Measurements from ENCODE around the gene PCNX1. TPM values are rescaled to one million over a fixed set of nuclear protein-coding genes. Genes with fewer than 3 reads are reported as not detected.

The PCNX1 gene
- polyA plus RNA-seq, 3 donors = 3.6 to 14.7 (median 8.2) TPM

GRCh38 chr14:71148627-71149026 lies 241.4 kb downstream of the PCNX1 start:
- WGBS, 3 donors = 69 to 94% (median 72%) methylated on average over 3 of the region's 3 CpGs

GRCh38 chr14:71150737-71151136 lies 243.5 kb downstream of the PCNX1 start:
- 50 to 66% (median 63%) methylated on average over 5 of the region's 5 CpGs for WGBS, 3 donors

More at GRCh38 chr14:71148627-71149026, 241.4 kb downstream of the PCNX1 start:
- H3K27ac ChIP-seq (ENCODE audit: low read depth, low read length) = no peak overlapping the region

GRCh38 chr14:71155743-71156142 lies 248.5 kb downstream of the PCNX1 start:
- WGBS, 3 donors = 75 to 83% (median 79%) methylated on average over 4 of the region's 5 CpGs
- no peak overlapping the region for H3K27ac ChIP-seq (ENCODE audit: low read depth, low read length)

More at GRCh38 chr14:71150737-71151136, 243.5 kb downstream of the PCNX1 start:
- no peak overlapping the region for H3K27ac ChIP-seq (ENCODE audit: low read depth, low read length)

- no peak overlapping the region for H3K27ac ChIP-seq (ENCODE audit: low read depth, low read length)
- 59 to 85% (median 78%) methylated on average over 6 of the region's 6 CpGs for WGBS, 3 donors
Measured at GRCh38 chr14:71163050-71163841, 256.0 kb downstream of the PCNX1 start.

- 72 to 90% (median 88%) methylated on average over 10 of the region's 10 CpGs for WGBS, 3 donors
- no peak overlapping the region for H3K27ac ChIP-seq (ENCODE audit: low read depth, low read length)
Measured at GRCh38 chr14:71163842-71164629, 256.8 kb downstream of the PCNX1 start.

Other genes with a start within 250 kb of the PCNX1 start
- gene MAP3K9, start 97.9 kb upstream of the PCNX1 start, polyA plus RNA-seq = 1 to 10 TPM in 1 of 3 donors, under 1 TPM in 2; 0.22 to 1.4 (median 0.24) TPM

Measured in adipose tissue (tissue), 3 donors.